Lower leg skin (tissue), 3 donors: ENCODE results near the gene COL21A1.

Experiments
- CTCF ChIP-seq, 3 donors: fragments of 450-650 bp; IDR thresholded peaks; one replicate each; pipeline ENCODE4 v1.5.1; 2016; ENCODE audit warnings: antibody characterized with exemption in 3 of 3, mild to moderate bottlenecking in 3 of 3, moderate library complexity in 2 of 3
- POLR2A ChIP-seq, 2 donors: fragments of 450-650 bp; IDR thresholded peaks; one replicate each; pipeline ENCODE4 v1.6.1; 2016 to 2017; ENCODE audit warnings: antibody characterized with exemption in 2 of 2, mild to moderate bottlenecking in 1 of 2, moderate library complexity in 1 of 2

DNA sequence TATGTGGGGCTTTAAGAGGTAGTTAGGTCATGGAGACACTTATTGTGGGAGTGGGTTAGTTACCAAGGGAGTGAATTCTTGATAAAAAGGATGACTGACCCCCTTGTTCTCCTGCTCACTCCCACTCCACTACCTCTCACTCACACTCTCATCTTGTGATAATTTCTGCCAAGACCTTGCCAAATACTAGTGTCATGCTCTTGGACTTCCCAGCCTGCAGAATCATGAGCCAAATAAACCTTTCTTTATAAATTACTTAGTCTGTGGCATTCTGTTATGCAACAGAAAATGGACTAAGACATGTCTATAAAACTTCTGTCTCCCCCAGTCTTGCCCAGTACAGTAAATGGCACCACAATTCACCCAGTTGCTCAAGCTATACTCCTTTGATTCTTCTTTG, 93.3 kb downstream of the COL21A1 start:
- no peak for TF ChIP-seq POLR2A (IDR thresholded peaks at IDR 0.05)
- no peak for TF ChIP-seq CTCF (IDR thresholded peaks at IDR 0.05)
